Measurements from ENCODE around the gene MYH8.

Gene MYH8

GRCh38 chr17:10421900-10422542 is at the start of gene MYH8:
MYH8 (minus strand) TSS chr17:10421950; CDS start chr17:10420227, 1,723 bp downstream.
- DNase-seq (ENCODE audit: low read depth) = no peak

GRCh38 chr17:10469459-10469858 is 47.7 kb upstream of the MYH8 start, which contains the start of gene MYH4:
MYH4 (minus strand) TSS chr17:10469559; CDS start chr17:10466745, 2,814 bp downstream.
- DNase-seq (ENCODE audit: low read depth) = no peak

GRCh38 chr17:10463402-10463801 is 41.7 kb upstream of the MYH8 start:
- DNase-seq (ENCODE audit: low read depth) = no peak

GRCh38 chr17:10460062-10460461 is 38.3 kb upstream of the MYH8 start:
- DNase-seq (ENCODE audit: low read depth) = no peak

GRCh38 chr17:10458701-10459100 is 37.0 kb upstream of the MYH8 start:
- DNase-seq (ENCODE audit: low read depth) = no peak

- DNase-seq (ENCODE audit: low read depth) = no peak
Observed at GRCh38 chr17:10457952-10458351, 36.2 kb upstream of the MYH8 start.

GRCh38 chr17:10447026-10447931 is 25.5 kb upstream of the MYH8 start:
- DNase-seq (ENCODE audit: low read depth) = no peak

GRCh38 chr17:10439816-10440215 is 18.1 kb upstream of the MYH8 start:
- DNase-seq (ENCODE audit: low read depth) = no peak

GRCh38 chr17:10435096-10435495 is 13.3 kb upstream of the MYH8 start:
- DNase-seq (ENCODE audit: low read depth) = no peak

GRCh38 chr17:10429421-10430045 is 7.8 kb upstream of the MYH8 start:
- DNase-seq (ENCODE audit: low read depth) = no peak

GRCh38 chr17:10428781-10429180 is 7.0 kb upstream of the MYH8 start:
- DNase-seq (ENCODE audit: low read depth) = no peak

- DNase-seq (ENCODE audit: low read depth) = no peak
Observed at GRCh38 chr17:10421211-10421610, 539 bp downstream of the MYH8 start.

- no peak for DNase-seq (ENCODE audit: low read depth)
Observed at GRCh38 chr17:10420811-10421210, 939 bp downstream of the MYH8 start.

GRCh38 chr17:10417431-10417830 is 4.3 kb downstream of the MYH8 start:
- DNase-seq (ENCODE audit: low read depth) = no peak

- DNase-seq (ENCODE audit: low read depth) = no peak
Observed at GRCh38 chr17:10415161-10415560, 6.6 kb downstream of the MYH8 start.

GRCh38 chr17:10403589-10403988 is 18.2 kb downstream of the MYH8 start:
- DNase-seq (ENCODE audit: low read depth) = no peak

GRCh38 chr17:10398352-10398751 is 23.4 kb downstream of the MYH8 start:
- no peak for DNase-seq (ENCODE audit: low read depth)

- DNase-seq (ENCODE audit: low read depth) = no peak
Observed at GRCh38 chr17:10396524-10397163, 25.1 kb downstream of the MYH8 start.

- no peak for DNase-seq (ENCODE audit: low read depth)
Observed at GRCh38 chr17:10394201-10394887, 27.4 kb downstream of the MYH8 start.

GRCh38 chr17:10392880-10393279 is 28.9 kb downstream of the MYH8 start:
- no peak for DNase-seq (ENCODE audit: low read depth)

- no peak for DNase-seq (ENCODE audit: low read depth)
Observed at GRCh38 chr17:10385871-10386270, 35.9 kb downstream of the MYH8 start.

- DNase-seq (ENCODE audit: low read depth) = no peak
Observed at GRCh38 chr17:10384175-10384574, 37.6 kb downstream of the MYH8 start.
